HG02840 (cell line): ENCODE data around the gene GRIK3.

Experiments used
- ATAC-seq: cut with Tn5 transposase; IDR thresholded peaks from one replicate; pipeline ENCODE4 v1.9.1; 2021; ENCODE audit warnings: mild to moderate bottlenecking, moderate library complexity, moderate number of reproducible peaks; ENCODE audit not compliant: unreplicated experiment, low FRiP score

Gene GRIK3

GRCh38 chr1:36755303-36756230, 278.7 kb downstream of the GRIK3 start:
- ATAC-seq, result no peak

DNA sequence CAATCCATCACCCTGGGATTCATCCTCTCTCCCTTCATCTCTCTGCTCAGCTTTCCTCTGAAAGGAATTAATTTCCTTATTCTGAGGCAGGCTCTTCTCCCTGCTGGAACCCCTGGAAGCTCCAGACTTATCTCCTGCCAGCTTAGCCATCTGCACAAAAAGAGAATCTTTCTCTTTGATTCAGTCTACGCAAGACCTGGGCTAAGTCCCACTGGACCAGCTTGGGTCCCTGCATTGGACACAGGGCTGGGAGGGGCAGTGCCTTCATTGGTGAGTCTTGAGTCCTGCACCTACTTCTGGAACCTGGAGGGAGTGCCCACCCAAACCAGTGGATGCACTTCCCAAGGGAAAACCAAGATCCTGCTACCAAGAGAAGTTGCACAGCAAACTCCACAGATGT, 279.9 kb downstream of the GRIK3 start:
- ATAC-seq, result no peak

GRCh38 chr1:36753451-36753850, 280.9 kb downstream of the GRIK3 start:
- no peak for ATAC-seq

GRCh38 chr1:36752891-36753361, 281.4 kb downstream of the GRIK3 start:
- no peak for ATAC-seq

- no peak for ATAC-seq
Observed at GRCh38 chr1:36752431-36752830, 281.9 kb downstream of the GRIK3 start.

DNA sequence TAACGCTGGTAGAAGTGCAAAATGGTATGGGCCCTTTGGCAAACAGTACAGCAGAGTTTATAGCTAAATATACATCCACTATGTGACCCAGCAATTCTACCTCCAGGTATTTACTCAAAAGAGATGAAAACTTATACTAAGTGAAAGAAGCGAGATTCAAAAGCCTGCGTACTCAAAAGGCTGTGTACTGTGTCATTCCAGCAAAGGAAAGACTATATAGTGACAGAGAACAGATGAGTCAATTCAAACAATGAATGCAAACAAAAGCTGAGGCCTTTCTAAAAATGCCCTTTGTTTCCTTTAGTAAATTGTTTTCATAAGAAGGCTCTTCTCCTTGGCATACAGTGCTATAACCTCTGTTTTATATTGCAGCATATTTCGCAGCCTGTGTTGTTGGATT, 282.8 kb downstream of the GRIK3 start:
- ATAC-seq, result no peak

GRCh38 chr1:36748466-36748865, 285.8 kb downstream of the GRIK3 start:
- no peak for ATAC-seq
